OCI-LY3 (cell line): ENCODE measurements around the gene QKI.

Source experiments
- EZH2phosphoT487 ChIP-seq: fragments of 200-600 bp; shearing (Covaris generic); IDR thresholded peaks from 2 replicates; pipeline ENCODE4 v1.6.1; 2018; ENCODE audit warnings: antibody characterized with exemption, mixed run types, low read depth
- TF ChIP-seq, protein P1 (sequence below): fragments of 200-600, 300-600 bp; sonication (generic); IDR thresholded peaks from 2 replicates; pipeline ENCODE4 v1.5.1; 2014; ENCODE audit warnings: antibody characterized with exemption, low read length, low read depth

DNA sequence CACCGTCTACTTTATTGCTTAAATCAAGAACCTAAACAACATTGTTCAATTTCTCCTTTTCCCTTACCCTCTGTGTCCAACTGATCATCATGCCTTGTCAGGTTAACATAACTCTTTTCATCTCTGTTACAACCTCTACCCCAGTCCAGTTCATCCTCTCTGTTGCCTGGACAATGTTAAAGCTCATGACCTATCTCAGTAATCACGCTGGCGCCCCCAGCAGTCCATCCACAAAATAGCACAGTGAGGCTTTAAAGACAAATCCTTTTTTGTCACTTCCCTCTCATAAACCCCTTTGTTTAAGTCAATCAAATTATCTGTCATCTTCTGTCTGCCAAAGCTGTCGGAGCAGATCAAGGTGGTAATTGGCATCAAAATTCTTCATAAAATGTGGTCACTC, 140.1 kb downstream of the QKI start:
- TF ChIP-seq, protein P1, sequence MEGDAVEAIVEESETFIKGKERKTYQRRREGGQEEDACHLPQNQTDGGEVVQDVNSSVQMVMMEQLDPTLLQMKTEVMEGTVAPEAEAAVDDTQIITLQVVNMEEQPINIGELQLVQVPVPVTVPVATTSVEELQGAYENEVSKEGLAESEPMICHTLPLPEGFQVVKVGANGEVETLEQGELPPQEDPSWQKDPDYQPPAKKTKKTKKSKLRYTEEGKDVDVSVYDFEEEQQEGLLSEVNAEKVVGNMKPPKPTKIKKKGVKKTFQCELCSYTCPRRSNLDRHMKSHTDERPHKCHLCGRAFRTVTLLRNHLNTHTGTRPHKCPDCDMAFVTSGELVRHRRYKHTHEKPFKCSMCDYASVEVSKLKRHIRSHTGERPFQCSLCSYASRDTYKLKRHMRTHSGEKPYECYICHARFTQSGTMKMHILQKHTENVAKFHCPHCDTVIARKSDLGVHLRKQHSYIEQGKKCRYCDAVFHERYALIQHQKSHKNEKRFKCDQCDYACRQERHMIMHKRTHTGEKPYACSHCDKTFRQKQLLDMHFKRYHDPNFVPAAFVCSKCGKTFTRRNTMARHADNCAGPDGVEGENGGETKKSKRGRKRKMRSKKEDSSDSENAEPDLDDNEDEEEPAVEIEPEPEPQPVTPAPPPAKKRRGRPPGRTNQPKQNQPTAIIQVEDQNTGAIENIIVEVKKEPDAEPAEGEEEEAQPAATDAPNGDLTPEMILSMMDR = peak; percentile 60
- no peak for TF ChIP-seq EZH2phosphoT487
